GM12878 (cell line): ENCODE results near the gene BATF.

Source experiments
- BCL11A ChIP-seq: IDR thresholded peaks from 2 replicates; pipeline ENCODE4 v1.6.1; 2011; ENCODE audit warnings: low read depth, low read length
- CBX3 ChIP-seq: fragments of 200-600 bp; sonication (generic); IDR thresholded peaks from 2 replicates; pipeline ENCODE4 v1.6.1; 2016; ENCODE audit warnings: low read depth, borderline replicate concordance
- EZH2 ChIP-seq: IDR thresholded peaks from 2 replicates; pipeline ENCODE4 v1.6.1; 2012; ENCODE audit warnings: low read depth, mild to moderate bottlenecking, control low read depth, inconsistent platforms, low read length, borderline replicate concordance; ENCODE audit not compliant: control insufficient read depth
- KDM1A ChIP-seq: fragments of 200-600 bp; sonication (generic); IDR thresholded peaks from 2 replicates; pipeline ENCODE4 v1.6.1; 2016; ENCODE audit warnings: borderline replicate concordance
- MXI1 ChIP-seq: fragments of 150-350 bp; IDR thresholded peaks from 2 replicates; pipeline ENCODE4 v1.6.1; 2011; ENCODE audit warnings: low read depth, mild to moderate bottlenecking, inconsistent platforms, low read length, improper control_type of control experiment
- PAX5 ChIP-seq: IDR thresholded peaks from 2 replicates; pipeline ENCODE4 v1.6.1; 2011; ENCODE audit warnings: low read depth, low read length, borderline replicate concordance
- POLR2A ChIP-seq: IDR thresholded peaks from 2 replicates; pipeline ENCODE4 v1.6.1; 2011; ENCODE audit warnings: low read depth, mild to moderate bottlenecking, low read length
- SMAD1 ChIP-seq: fragments of 450-650 bp; IDR thresholded peaks from 2 replicates; pipeline ENCODE4 v1.6.1; 2018; ENCODE audit warnings: mild to moderate bottlenecking, low read depth; ENCODE audit not compliant: partially characterized antibody
- SRF ChIP-seq, 2 experiments: IDR thresholded peaks; 2 replicates each; pipeline ENCODE4 v1.6.1; 2011; ENCODE audit warnings: low read depth in 2 of 2, low read length in 2 of 2, mild to moderate bottlenecking in 1 of 2, moderate library complexity in 1 of 2
- TF ChIP-seq, protein P1 (sequence below), 3 experiments: IDR thresholded peaks in 2 of 3; conservative IDR thresholded peaks in 1 of 3; 2 replicates each; pipeline ENCODE4 v1.5.1; 2011; ENCODE audit warnings: low read depth in 3 of 3, low read length in 3 of 3, mild to moderate bottlenecking in 3 of 3, control low read depth in 2 of 3, moderate library complexity in 2 of 3, inconsistent platforms in 1 of 3, mixed read lengths in 1 of 3; ENCODE audit not compliant: control insufficient read depth in 2 of 3, insufficient read depth in 1 of 3; ENCODE audit errors: extremely low read depth in 1 of 3
- TF ChIP-seq, protein P2 (sequence below): IDR thresholded peaks from 2 replicates; pipeline ENCODE4 v1.6.1; 2011; ENCODE audit warnings: low read depth, mild to moderate bottlenecking, low read length, moderate library complexity, borderline replicate concordance; ENCODE audit errors: extremely low read depth

DNA sequence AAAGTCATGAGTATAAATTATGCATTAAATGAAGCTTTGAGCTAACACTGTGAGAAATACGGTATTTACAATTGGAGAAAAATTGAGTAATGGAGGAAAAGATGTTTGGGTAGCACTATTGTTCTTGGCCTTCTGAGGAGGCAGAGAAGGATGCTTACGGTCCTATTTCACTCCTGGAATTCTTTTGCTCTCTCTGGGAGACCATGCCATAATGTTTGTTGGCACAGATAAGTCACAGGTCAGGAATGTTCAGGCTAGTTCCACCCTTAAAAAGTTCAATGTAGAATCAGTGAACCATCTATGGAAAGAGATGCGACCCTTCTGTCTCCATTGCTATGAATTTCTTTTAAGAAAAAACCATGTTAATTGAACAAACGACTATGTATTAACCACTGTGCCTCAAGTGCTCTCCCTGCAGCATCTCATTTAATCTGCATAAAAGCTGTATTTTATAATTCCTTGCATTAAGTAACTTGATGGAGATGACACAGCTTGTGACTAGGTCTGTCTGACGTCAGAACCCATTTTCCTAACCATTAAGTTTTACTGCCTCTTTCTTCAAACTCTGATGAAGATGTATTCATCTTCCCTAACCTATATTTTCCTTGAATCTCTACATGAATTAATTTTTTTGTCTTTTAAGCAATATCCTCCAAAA, 9.5 kb downstream of the BATF start:
- TF ChIP-seq, protein P1, sequence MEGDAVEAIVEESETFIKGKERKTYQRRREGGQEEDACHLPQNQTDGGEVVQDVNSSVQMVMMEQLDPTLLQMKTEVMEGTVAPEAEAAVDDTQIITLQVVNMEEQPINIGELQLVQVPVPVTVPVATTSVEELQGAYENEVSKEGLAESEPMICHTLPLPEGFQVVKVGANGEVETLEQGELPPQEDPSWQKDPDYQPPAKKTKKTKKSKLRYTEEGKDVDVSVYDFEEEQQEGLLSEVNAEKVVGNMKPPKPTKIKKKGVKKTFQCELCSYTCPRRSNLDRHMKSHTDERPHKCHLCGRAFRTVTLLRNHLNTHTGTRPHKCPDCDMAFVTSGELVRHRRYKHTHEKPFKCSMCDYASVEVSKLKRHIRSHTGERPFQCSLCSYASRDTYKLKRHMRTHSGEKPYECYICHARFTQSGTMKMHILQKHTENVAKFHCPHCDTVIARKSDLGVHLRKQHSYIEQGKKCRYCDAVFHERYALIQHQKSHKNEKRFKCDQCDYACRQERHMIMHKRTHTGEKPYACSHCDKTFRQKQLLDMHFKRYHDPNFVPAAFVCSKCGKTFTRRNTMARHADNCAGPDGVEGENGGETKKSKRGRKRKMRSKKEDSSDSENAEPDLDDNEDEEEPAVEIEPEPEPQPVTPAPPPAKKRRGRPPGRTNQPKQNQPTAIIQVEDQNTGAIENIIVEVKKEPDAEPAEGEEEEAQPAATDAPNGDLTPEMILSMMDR (IDR thresholded peaks at IDR 0.05 in 2 of 3, conservative IDR thresholded peaks at IDR 0.05 in 1 of 3; ENCODE audit: control insufficient read depth in 2 of 3, extremely low read depth in 1 of 3, insufficient read depth in 1 of 3, low read depth in 3 of 3, low read length in 3 of 3), result no peak
- TF ChIP-seq CBX3, result no peak
- no peak for TF ChIP-seq SRF (IDR thresholded peaks at IDR 0.05; ENCODE audit: low read depth in 2 of 2, low read length in 2 of 2)
- no peak for TF ChIP-seq EZH2
- no peak for TF ChIP-seq SMAD1
- TF ChIP-seq BCL11A, result no peak
- no peak for TF ChIP-seq POLR2A
- no peak for TF ChIP-seq MXI1
- no peak for TF ChIP-seq KDM1A
- TF ChIP-seq PAX5, result no peak
- TF ChIP-seq, protein P2, sequence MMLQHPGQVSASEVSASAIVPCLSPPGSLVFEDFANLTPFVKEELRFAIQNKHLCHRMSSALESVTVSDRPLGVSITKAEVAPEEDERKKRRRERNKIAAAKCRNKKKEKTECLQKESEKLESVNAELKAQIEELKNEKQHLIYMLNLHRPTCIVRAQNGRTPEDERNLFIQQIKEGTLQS, result no peak
